Mesenchymal stem cell (in vitro differentiated cells and primary cell): ENCODE data around the gene CBFB.
"Not testable (repeated sequence)": the region's sequence is repeated elsewhere in the genome, so short reads cannot be mapped to it uniquely, and the experiment has no call there.

Source experiments
- DNase-seq: peaks from one replicate; pipeline ENCODE4 v3.0.0-alpha.2; 2013
- H2AFZ ChIP-seq: one replicate; pipeline ENCODE4 v1.6.1; 2013; ENCODE audit warnings: low read depth, mild to moderate bottlenecking, control low read depth, inconsistent platforms, low read length, moderate library complexity
- H2AK5ac ChIP-seq: 2 replicates; pipeline ENCODE4 v1.6.1; 2013; ENCODE audit warnings: low read length, moderate library complexity, mild to moderate bottlenecking, inconsistent platforms; ENCODE audit not compliant: severe bottlenecking
- H2BK120ac ChIP-seq: one replicate; pipeline ENCODE4 v1.6.1; 2013; ENCODE audit warnings: low read depth, mild to moderate bottlenecking, inconsistent platforms, low read length, moderate library complexity
- H2BK12ac ChIP-seq, 2 experiments: one replicate each; pipeline ENCODE4 v1.6.1; 2013; ENCODE audit warnings: inconsistent platforms in 2 of 2, low read length in 2 of 2, mild to moderate bottlenecking in 2 of 2, moderate library complexity in 2 of 2, control low read depth in 1 of 2
- H2BK15ac ChIP-seq: one replicate; pipeline ENCODE4 v1.6.1; 2013; ENCODE audit warnings: mild to moderate bottlenecking, low read depth, inconsistent platforms; ENCODE audit not compliant: poor library complexity, severe bottlenecking
- H2BK5ac ChIP-seq: 2 replicates; pipeline ENCODE4 v1.6.1; 2013; ENCODE audit warnings: low read depth, mild to moderate bottlenecking, low read length, control low read depth, inconsistent platforms; ENCODE audit not compliant: poor library complexity, severe bottlenecking
- H3K14ac ChIP-seq, 2 experiments: one replicate each; pipeline ENCODE4 v1.6.1; 2013; ENCODE audit warnings: inconsistent platforms in 2 of 2, low read length in 2 of 2, control low read depth in 1 of 2, mild to moderate bottlenecking in 1 of 2, moderate library complexity in 1 of 2
- H3K18ac ChIP-seq, 2 experiments: one replicate each; pipeline ENCODE4 v1.6.1; 2013; ENCODE audit warnings: inconsistent platforms in 2 of 2, low read length in 2 of 2, control low read depth in 1 of 2, low read depth in 1 of 2, mild to moderate bottlenecking in 1 of 2
- H3K23ac ChIP-seq, 2 experiments: one replicate each; pipeline ENCODE4 v1.6.1; 2013; ENCODE audit warnings: inconsistent platforms in 2 of 2, low read length in 2 of 2, mild to moderate bottlenecking in 2 of 2, moderate library complexity in 2 of 2, control low read depth in 1 of 2
- H3K27ac ChIP-seq: 2 replicates; pipeline ENCODE4 v1.5.1; 2013; ENCODE audit warnings: mild to moderate bottlenecking, moderate library complexity, low read length, control low read depth, inconsistent platforms; ENCODE audit not compliant: poor library complexity, severe bottlenecking
- H3K27me3 ChIP-seq, 2 experiments: 2 replicates each; pipeline versions ENCODE4 v1.6.1 to v1.7.0; 2013; ENCODE audit warnings: low read length in 2 of 2, mild to moderate bottlenecking in 2 of 2, moderate library complexity in 2 of 2, control low read depth in 1 of 2, inconsistent platforms in 1 of 2; ENCODE audit not compliant: control insufficient read depth in 1 of 2, insufficient read depth in 1 of 2
- H3K36me3 ChIP-seq, 2 experiments: 2 replicates each; pipeline versions ENCODE4 v1.6.1 to v1.7.0; 2013; ENCODE audit warnings: low read length in 2 of 2, control low read depth in 1 of 2, inconsistent platforms in 1 of 2, low read depth in 1 of 2, mild to moderate bottlenecking in 1 of 2; ENCODE audit not compliant: insufficient read depth in 2 of 2, control insufficient read depth in 1 of 2
- H3K4ac ChIP-seq, 2 experiments: one replicate each; pipeline ENCODE4 v1.6.1; 2013; ENCODE audit warnings: inconsistent platforms in 2 of 2, low read length in 2 of 2, mild to moderate bottlenecking in 2 of 2, moderate library complexity in 2 of 2, control low read depth in 1 of 2, low read depth in 1 of 2
- H3K4me1 ChIP-seq: 2 replicates; pipeline ENCODE4 v1.6.1; 2013; ENCODE audit warnings: low read depth, low read length, control low read depth; ENCODE audit not compliant: control insufficient read depth, insufficient read depth
- H3K4me2 ChIP-seq: 2 replicates; pipeline ENCODE4 v1.6.1; 2013; ENCODE audit warnings: low read length, mild to moderate bottlenecking, inconsistent platforms; ENCODE audit not compliant: poor library complexity, severe bottlenecking
- H3K4me3 ChIP-seq, 2 experiments: 2 replicates each; pipeline versions ENCODE4 v1.5.1 to v1.7.0; 2013; ENCODE audit warnings: low read length in 2 of 2, mild to moderate bottlenecking in 2 of 2, control low read depth in 1 of 2, low read depth in 1 of 2; ENCODE audit not compliant: insufficient read depth in 1 of 2
- H3K79me1 ChIP-seq: replicated peaks from 2 replicates; pipeline ENCODE4 v1.6.1; 2013; ENCODE audit warnings: mild to moderate bottlenecking, control low read depth, low read length, inconsistent platforms; ENCODE audit not compliant: poor library complexity, severe bottlenecking
- H3K9ac ChIP-seq: 2 replicates; pipeline ENCODE4 v1.7.0; 2013; ENCODE audit warnings: mild to moderate bottlenecking, low read length, moderate library complexity
- H3K9me3 ChIP-seq: 2 replicates; pipeline ENCODE4 v1.7.0; 2013; ENCODE audit warnings: mild to moderate bottlenecking, low read length; ENCODE audit not compliant: control insufficient read depth
- H4K8ac ChIP-seq: one replicate; pipeline ENCODE4 v1.6.1; 2013; ENCODE audit warnings: inconsistent platforms, mild to moderate bottlenecking, low read length, moderate library complexity
- H4K91ac ChIP-seq: one replicate; pipeline ENCODE4 v1.6.1; 2013; ENCODE audit warnings: mild to moderate bottlenecking, low read length, inconsistent platforms
- WGBS: methylation state at CpG from one replicate; pipeline ENCODE4 v1.1.7; 2013; ENCODE audit warnings: mixed read lengths; 5-methylcytosine and 5-hydroxymethylcytosine counted together

CBFB gene

GRCh38 chr16:66988197-66988788 lies 40.7 kb upstream of the CBFB start, which contains the start of gene CES4A:
CES4A (plus strand) TSS chr16:66988589; CDS start chr16:66988773, 184 bp downstream.
- H3K4me2 ChIP-seq, result no peak within 1 kb of the TSS
- H4K91ac ChIP-seq, result no peak within 1 kb of the TSS
- no peak within 1 kb of the TSS for H3K27ac ChIP-seq
- no peak within 1 kb of the TSS for H3K18ac ChIP-seq
- WGBS, result 74% methylated on average over 11 of the region's 11 CpGs
- peak; percentile 77 for DNase-seq
- H3K9ac ChIP-seq, result peak within 1 kb of the TSS; percentile 8
- no peak within 1 kb of the TSS for H2BK12ac ChIP-seq
- peak within 1 kb of the TSS in 1 of 2 experiments; percentile 11 for H3K4me3 ChIP-seq
- no peak within 1 kb of the TSS for H2BK15ac ChIP-seq
- peak within 1 kb of the TSS in 1 of 2 experiments; percentile 50 for H3K14ac ChIP-seq
- H3K79me1 ChIP-seq, result no peaks in the 10 kb centered on the region
- no peak within 1 kb of the TSS for H2AK5ac ChIP-seq
- no peak within 1 kb of the TSS for H2BK5ac ChIP-seq
- H3K9me3 ChIP-seq, result no peaks in the 10 kb centered on the region
- peaks cover 0 to 4% of the 10 kb centered on the region in 2 experiments for H3K27me3 ChIP-seq
- no peak within 1 kb of the TSS for H2AFZ ChIP-seq
- no peak within 1 kb of the TSS for H2BK120ac ChIP-seq
- no peak within 1 kb of the TSS for H4K8ac ChIP-seq
- H3K36me3 ChIP-seq, result no peaks in the 10 kb centered on the region
- H3K4me1 ChIP-seq, result peaks cover 7% of the 10 kb centered on the region
- no peak within 1 kb of the TSS for H3K4ac ChIP-seq
- peak within 1 kb of the TSS in 1 of 2 experiments; percentile 15 for H3K23ac ChIP-seq

GRCh38 chr16:66991545-66992077 lies 37.3 kb upstream of the CBFB start:
- Histone ChIP-seq H3K79me1 (no peaks in the 10 kb centered on the region), H3K14ac (no peak overlapping the region), H3K18ac (no peak overlapping the region), H3K4ac (no peak overlapping the region), H3K4me1 (peaks cover 10% of the 10 kb centered on the region), H4K8ac (no peak overlapping the region), H3K9me3 (no peaks in the 10 kb centered on the region), H3K9ac (no peak overlapping the region), H3K23ac (no peak overlapping the region), H2AK5ac (no peak overlapping the region), H3K27me3 (peaks cover 0 to 4% of the 10 kb centered on the region in 2 experiments), H3K36me3 (no peaks in the 10 kb centered on the region), H2AFZ (no peak overlapping the region), H3K4me3 (no peak overlapping the region), H4K91ac (no peak overlapping the region), H2BK15ac (no peak overlapping the region), H3K27ac (no peak overlapping the region), H3K4me2 (no peak overlapping the region), H2BK5ac (no peak overlapping the region), H2BK120ac (no peak overlapping the region), H2BK12ac (no peak overlapping the region)
- no peak for DNase-seq
- 83% methylated on average over 1 of the region's 2 CpGs for WGBS

- H3K4ac ChIP-seq, H3K4me1 ChIP-seq, H3K9me3 ChIP-seq, H2BK15ac ChIP-seq, H3K27ac ChIP-seq, H4K91ac ChIP-seq, H3K27me3 ChIP-seq, H2AFZ ChIP-seq, DNase-seq, H2BK5ac ChIP-seq, H3K79me1 ChIP-seq, H3K36me3 ChIP-seq, H2BK12ac ChIP-seq, H2BK120ac ChIP-seq, H3K4me3 ChIP-seq, H3K14ac ChIP-seq, H3K4me2 ChIP-seq, H2AK5ac ChIP-seq, H3K9ac ChIP-seq, H3K18ac ChIP-seq, H3K23ac ChIP-seq, H4K8ac ChIP-seq: not testable (repeated sequence)
- WGBS, result 97% methylated on average over 11 of the region's 12 CpGs
Measured at GRCh38 chr16:66993558-66993957, 35.4 kb upstream of the CBFB start.

- no peak overlapping the region for H2BK120ac ChIP-seq
- no peak overlapping the region for H3K9ac ChIP-seq
- no peak overlapping the region for H4K91ac ChIP-seq
- peaks cover 18% of the 10 kb centered on the region for H3K4me1 ChIP-seq
- H3K14ac ChIP-seq, result no peak overlapping the region
- no peak overlapping the region for H2AFZ ChIP-seq
- no peak overlapping the region for H2BK5ac ChIP-seq
- no peak overlapping the region for H3K23ac ChIP-seq
- WGBS, result 68% methylated on average over 5 of the region's 6 CpGs
- peak; percentile 72 for DNase-seq
- no peak overlapping the region for H3K4me3 ChIP-seq
- H2AK5ac ChIP-seq, result peak overlapping the region; percentile 19
- H3K27ac ChIP-seq, result no peak overlapping the region
- H3K36me3 ChIP-seq, result no peaks in the 10 kb centered on the region
- peaks cover 15 to 20% of the 10 kb centered on the region in 2 experiments for H3K27me3 ChIP-seq
- no peak overlapping the region for H3K4me2 ChIP-seq
- no peaks in the 10 kb centered on the region for H3K79me1 ChIP-seq
- no peak overlapping the region for H2BK12ac ChIP-seq
- H4K8ac ChIP-seq, result no peak overlapping the region
- no peak overlapping the region for H3K4ac ChIP-seq
- H3K9me3 ChIP-seq, result no peaks in the 10 kb centered on the region
- H2BK15ac ChIP-seq, result no peak overlapping the region
- H3K18ac ChIP-seq, result no peak overlapping the region
Measured at GRCh38 chr16:66996324-66996982, 32.5 kb upstream of the CBFB start.
